Posterior cingulate gyrus (tissue), 11 donors: ENCODE results near the gene BACE1.
"Not testable (repeated sequence)": the region's sequence is repeated elsewhere in the genome, so short reads cannot be mapped to it uniquely, and the experiment has no call there.

Experiments
- DNase-seq, 10 donors: peaks; one replicate each; pipeline versions ENCODE4 v3.0.0 to v3.0.0-alpha.2; 2020 to 2021; ENCODE audit warnings: mixed read lengths in 3 of 10
- intact Hi-C: fragments of 100-400 bp; cut with DNase I; formaldehyde crosslinking; loops from one replicate; pipeline ENCODE4 v1.15.1; 2023

BACE1 gene

GRCh38 chr11:117281869-117282268 is 34.2 kb downstream of the BACE1 start:
- intact Hi-C loops: no loop called here
- no peak for DNase-seq

GRCh38 chr11:117281159-117281558 is 34.9 kb downstream of the BACE1 start:
- intact Hi-C loops: no loop called here
- no peak for DNase-seq

- intact Hi-C loops: no loop called here
- no peak for DNase-seq
Measured at GRCh38 chr11:117279711-117280376, 36.2 kb downstream of the BACE1 start.

GRCh38 chr11:117278347-117278746 is 37.7 kb downstream of the BACE1 start:
- intact Hi-C loops: no loop called here
- DNase-seq: no peak

GRCh38 chr11:117273550-117274289 is 42.3 kb downstream of the BACE1 start:
- DNase-seq: no peak
- intact Hi-C loops: no loop called here

- DNase-seq, intact Hi-C loops: not testable (repeated sequence)
Measured at GRCh38 chr11:117272175-117272574, 43.9 kb downstream of the BACE1 start.

GRCh38 chr11:117271208-117271607 is 44.8 kb downstream of the BACE1 start:
- intact Hi-C loops: no loop called here

GRCh38 chr11:117269856-117270255 is 46.2 kb downstream of the BACE1 start:
- intact Hi-C loops: no loop called here
- DNase-seq: no peak

More at GRCh38 chr11:117271208-117271607, 44.8 kb downstream of the BACE1 start:
- DNase-seq: no peak

GRCh38 chr11:117265745-117266144 is 50.3 kb downstream of the BACE1 start:
- DNase-seq: no peak
- intact Hi-C loops: no loop called here

GRCh38 chr11:117264624-117265323 is 51.3 kb downstream of the BACE1 start:
- intact Hi-C loops: not testable (repeated sequence)

GRCh38 chr11:117259417-117259816 is 56.6 kb downstream of the BACE1 start:
- no peak for DNase-seq
- intact Hi-C loops: no loop called here

More at GRCh38 chr11:117264624-117265323, 51.3 kb downstream of the BACE1 start:
- not testable (repeated sequence) for DNase-seq

- intact Hi-C loops: no loop called here
- DNase-seq: no peak
Measured at GRCh38 chr11:117258576-117258975, 57.5 kb downstream of the BACE1 start.

- intact Hi-C loops: no loop called here
- no peak for DNase-seq
Measured at GRCh38 chr11:117256573-117256972, 59.5 kb downstream of the BACE1 start.

- intact Hi-C loops: no loop called here
- DNase-seq: no peak
Measured at GRCh38 chr11:117255966-117256365, 60.1 kb downstream of the BACE1 start.

GRCh38 chr11:117251506-117251905 is 64.5 kb downstream of the BACE1 start:
- intact Hi-C loops: no loop called here
- no peak for DNase-seq

GRCh38 chr11:117249571-117249970 is 66.5 kb downstream of the BACE1 start:
- no peak for DNase-seq
- intact Hi-C loops: no loop called here

GRCh38 chr11:117248341-117248740 is 67.7 kb downstream of the BACE1 start:
- intact Hi-C loops: no loop called here

GRCh38 chr11:117239295-117239694 is 76.8 kb downstream of the BACE1 start:
- intact Hi-C loops: loop anchor here (10.0 kb wide), 1 partner anchor 464 kb away; the partner anchor contains the start of gene BUD13
- DNase-seq: no peak

More at GRCh38 chr11:117248341-117248740, 67.7 kb downstream of the BACE1 start:
- DNase-seq: no peak

- no peak for DNase-seq
- intact Hi-C loops: loop anchor here (10.0 kb wide), 1 partner anchor 463 kb away; the partner anchor contains the start of gene BUD13
Measured at GRCh38 chr11:117238221-117238620, 77.8 kb downstream of the BACE1 start.
